ENCODE measurements around the gene NRIP2. TPM values are rescaled to one million over a fixed set of nuclear protein-coding genes. Genes with fewer than 3 reads are reported as not detected.

NRIP2 gene
- total and polyA plus RNA-seq, 2 donors (not counting 3 experiments of a cell fraction or from before 2014, with no cell fraction given): not detected

- CTCF ChIA-PET: no interaction called here
Observed at GRCh38 chr12:2826036-2826435, 8.8 kb downstream of the NRIP2 start.

More at GRCh38 chr12:2826036-2826435, 8.8 kb downstream of the NRIP2 start:
- FAIRE-seq: no peak
- H3K9me1 ChIP-seq (replicated peaks; ENCODE audit: control insufficient read depth, extremely low read depth, insufficient read depth, low read length): no peaks in the 10 kb centered on the region
- dilution Hi-C loops (cut with MboI; ENCODE audit: extremely low pct_ligation_motif_present, low sequenced_read_pairs): no loop called here
- no peaks in the 10 kb centered on the region for H3K79me2 ChIP-seq (ENCODE audit: control insufficient read depth, insufficient read depth, low read length)
- no peak for TF ChIP-seq JUN (IDR thresholded peaks at IDR 0.05; ENCODE audit: borderline replicate concordance, insufficient read depth, insufficient read length, low read depth)
- no peak for TF ChIP-seq POLR2A (IDR thresholded peaks at IDR 0.05; ENCODE audit: low read depth, low read length)
- no peak for TF ChIP-seq GATA2 (IDR thresholded peaks at IDR 0.05; ENCODE audit: insufficient read depth, insufficient read length, low read depth, low read length)
- TF ChIP-seq POLR2AphosphoS5 (IDR thresholded peaks at IDR 0.05; ENCODE audit: insufficient read depth, low read depth, low read length): no peak
- no peak for TF ChIP-seq MYC (IDR thresholded peaks at IDR 0.05; ENCODE audit: low read depth, low read length)
- TF ChIP-seq, protein P1, sequence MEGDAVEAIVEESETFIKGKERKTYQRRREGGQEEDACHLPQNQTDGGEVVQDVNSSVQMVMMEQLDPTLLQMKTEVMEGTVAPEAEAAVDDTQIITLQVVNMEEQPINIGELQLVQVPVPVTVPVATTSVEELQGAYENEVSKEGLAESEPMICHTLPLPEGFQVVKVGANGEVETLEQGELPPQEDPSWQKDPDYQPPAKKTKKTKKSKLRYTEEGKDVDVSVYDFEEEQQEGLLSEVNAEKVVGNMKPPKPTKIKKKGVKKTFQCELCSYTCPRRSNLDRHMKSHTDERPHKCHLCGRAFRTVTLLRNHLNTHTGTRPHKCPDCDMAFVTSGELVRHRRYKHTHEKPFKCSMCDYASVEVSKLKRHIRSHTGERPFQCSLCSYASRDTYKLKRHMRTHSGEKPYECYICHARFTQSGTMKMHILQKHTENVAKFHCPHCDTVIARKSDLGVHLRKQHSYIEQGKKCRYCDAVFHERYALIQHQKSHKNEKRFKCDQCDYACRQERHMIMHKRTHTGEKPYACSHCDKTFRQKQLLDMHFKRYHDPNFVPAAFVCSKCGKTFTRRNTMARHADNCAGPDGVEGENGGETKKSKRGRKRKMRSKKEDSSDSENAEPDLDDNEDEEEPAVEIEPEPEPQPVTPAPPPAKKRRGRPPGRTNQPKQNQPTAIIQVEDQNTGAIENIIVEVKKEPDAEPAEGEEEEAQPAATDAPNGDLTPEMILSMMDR (IDR thresholded peaks at IDR 0.05; ENCODE audit: extremely low read depth in 1 of 2, insufficient read depth in 1 of 2, low read depth in 1 of 2, low read length in 2 of 2): no peak
- no peak for TF ChIP-seq MAX (IDR thresholded peaks at IDR 0.05; ENCODE audit: insufficient read depth, insufficient read length)
- no peak for TF ChIP-seq EZH2 (IDR thresholded peaks at IDR 0.05; ENCODE audit: borderline replicate concordance, low read depth, low read length, severe bottlenecking)
- no peak for TF ChIP-seq FOS (IDR thresholded peaks at IDR 0.05; ENCODE audit: borderline replicate concordance, insufficient read depth, low read length)
- H2AFZ ChIP-seq (ENCODE audit: low read depth, low read length): no peak overlapping the region
- DNase-seq (ENCODE audit: low read depth, low spot score): no peak
- no peaks in the 10 kb centered on the region for H3K4me1 ChIP-seq (ENCODE audit: control insufficient read depth, extremely low read depth, insufficient read depth, low read length)
- H3K9ac ChIP-seq (replicated peaks; ENCODE audit: extremely low read depth, insufficient read depth, low read length): no peak overlapping the region
- BruUV-seq (replicated peaks): no TSS peak
- no peaks in the 10 kb centered on the region for H3K27me3 ChIP-seq (ENCODE audit: control insufficient read depth in 2 of 2, insufficient read depth in 2 of 2, low read length in 2 of 2)
- POLR2A ChIA-PET: no interaction called here
- no peak overlapping the region for H3K27ac ChIP-seq (ENCODE audit: insufficient read depth, low read depth, low read length)
- H3K4me3 ChIP-seq (replicated peaks in 1 of 3; ENCODE audit: insufficient read depth in 1 of 3, low read depth in 1 of 3, low read length in 3 of 3): no peak overlapping the region
- no peak overlapping the region for H3K4me2 ChIP-seq (ENCODE audit: insufficient read depth, low read length)
- no peaks in the 10 kb centered on the region for H4K20me1 ChIP-seq (replicated peaks; ENCODE audit: control insufficient read depth, extremely low read depth, insufficient read depth, low read length)
- H3K36me3 ChIP-seq (ENCODE audit: control insufficient read depth in 2 of 2, extremely low read depth in 1 of 2, insufficient read depth in 2 of 2, low read length in 2 of 2): peaks cover 15 to 42% of the 10 kb centered on the region in 2 experiments
- intact Hi-C loops (cut with micrococcal nuclease): no loop called here
- H3K9me3 ChIP-seq (replicated peaks; ENCODE audit: control insufficient read depth, insufficient read depth, low read length): no peaks in the 10 kb centered on the region

Data from endothelial cell of umbilical vein (primary cell).